B cell (primary cell): ENCODE results near the gene CFAP52. TPM values are rescaled to one million over a fixed set of nuclear protein-coding genes. Genes with fewer than 3 reads are reported as not detected.

ENCODE experiments used
- polyA plus RNA-seq: library from polyadenylated mRNA; depleted of rRNA; stranded (reverse); fragments of >200 nt; gene quantifications from 2 replicates; pipeline ENCODE4 v1.2.3, GENCODE V29; 2012
- total RNA-seq, 2 donors: library from RNA; stranded (reverse); fragments of 120-200 nt in 1 of 2; gene quantifications; 1 replicate in 1 of 2; 2 replicates in 1 of 2; pipeline versions ENCODE4 v1.2.3 to v1.2.4, GENCODE V29; 2013 to 2022

Gene CFAP52
- total and polyA plus RNA-seq, 2 donors (not counting 1 experiment from before 2014, with no cell fraction given), result not detected

Other genes starting within 250 kb of the CFAP52 start
- gene STX8, start 822 bp upstream of the CFAP52 start, total RNA-seq, result 58.2 and 61.5 TPM in 2 replicates
- 31.0 and 35.8 TPM in 2 replicates for gene STX8, start 822 bp upstream of the CFAP52 start, polyA plus RNA-seq
- gene USP43, start 68.9 kb downstream of the CFAP52 start, total RNA-seq, result 0.07 and 0.30 TPM in 2 replicates
- 0.16 and 0.66 TPM in 2 replicates for gene USP43, start 68.9 kb downstream of the CFAP52 start, polyA plus RNA-seq
- not detected in 2 replicates for gene DHRS7C, start 214.9 kb downstream of the CFAP52 start, total RNA-seq
- gene DHRS7C, start 214.9 kb downstream of the CFAP52 start, polyA plus RNA-seq, result not detected in 2 replicates
- gene GSG1L2, start 245.4 kb downstream of the CFAP52 start, total RNA-seq, result not detected in 2 replicates
- gene GSG1L2, start 245.4 kb downstream of the CFAP52 start, polyA plus RNA-seq, result not detected in 2 replicates
- gene GLP2R, start 249.3 kb downstream of the CFAP52 start, total RNA-seq, result not detected in 2 replicates
- not detected in 2 replicates for gene GLP2R, start 249.3 kb downstream of the CFAP52 start, polyA plus RNA-seq